A549 (cell line): ENCODE measurements around the gene NTM. TPM values are rescaled to one million over a fixed set of nuclear protein-coding genes. Genes with fewer than 3 reads are reported as not detected.

Experiments
- ATAC-seq, 2 experiments: fragments of 200-7000 bp in 1 of 2; fragments of >200 bp in 1 of 2; cut with Nextera tagmentation in 1 of 2; cut with Tn5 transposase in 1 of 2; 3 replicates each; pipeline versions ENCODE4 v1.8.0 to v1.9.1; 2018 to 2020; ENCODE audit warnings: mild to moderate bottlenecking in 1 of 2, moderate library complexity in 1 of 2
- CTCF ChIA-PET: fragments of 300-600 bp; sonication (Branson Sonifier 250); formaldehyde crosslinking; extraction: SDS; loops from one replicate; lab custom pipeline; 2021; ENCODE audit warnings: antibody characterized with exemption, inconsistent platforms; lab: Yijun Ruan, JAX
- POLR2A ChIA-PET: fragments of 350-600 bp; formaldehyde crosslinking; extraction: SDS; loops from one replicate; lab custom pipeline; 2021; ENCODE audit warnings: antibody characterized with exemption, inconsistent platforms; lab: Yijun Ruan, JAX
- DNase-seq, 2 experiments: peaks; one replicate each; pipeline versions ENCODE4 v3.0.0 to v3.0.0-alpha.2; 2011 to 2016; ENCODE audit warnings: low read depth in 1 of 2, low spot score in 1 of 2
- FAIRE-seq: peaks from 2 replicates; lab custom pipeline; 2011; peaks lifted over from hg19 to GRCh38; lab: Jason Lieb, UNC
- H3K27ac ChIP-seq, 2 experiments: fragments of >200 bp; sonication (Bioruptor Twin); formaldehyde crosslinking; 3 replicates each; pipeline ENCODE4 v1.5.1; 2016 to 2017
- H3K4me1 ChIP-seq: fragments of >200 bp; sonication (Bioruptor Twin); formaldehyde crosslinking; 3 replicates; pipeline ENCODE4 v1.6.1; 2016
- H3K4me2 ChIP-seq: fragments of >200 bp; sonication (Bioruptor Twin); formaldehyde crosslinking; 3 replicates; pipeline ENCODE4 v1.6.1; 2016
- H3K4me3 ChIP-seq: fragments of >200 bp; sonication (Bioruptor Twin); formaldehyde crosslinking; 3 replicates; pipeline ENCODE4 v1.5.1; 2016
- H3K9me3 ChIP-seq: fragments of >200 bp; sonication (Bioruptor Twin); formaldehyde crosslinking; 3 replicates; pipeline ENCODE4 v1.6.1; 2016
- CBX2 ChIP-seq: fragments of 200-600 bp; sonication (generic); IDR thresholded peaks from 2 replicates; pipeline ENCODE4 v1.6.1; 2016; ENCODE audit warnings: low read depth, mild to moderate bottlenecking, borderline replicate concordance
- CBX8 ChIP-seq: fragments of 200-600 bp; sonication (generic); IDR thresholded peaks from 2 replicates; pipeline ENCODE4 v1.6.1; 2016
- CHD2 ChIP-seq: fragments of 150-350 bp; IDR thresholded peaks from 2 replicates; pipeline ENCODE4 v1.6.1; 2014; ENCODE audit warnings: low read length; ENCODE audit not compliant: partially characterized antibody
- FOSL2 ChIP-seq, 2 experiments: fragments of 450-650 bp in 1 of 2; fragments of >200 bp in 1 of 2; sonication (Bioruptor Twin) in 1 of 2; formaldehyde crosslinking; IDR thresholded peaks; 2 replicates each; pipeline versions ENCODE4 v1.5.0 to v1.6.1; 2016 to 2020; ENCODE audit warnings: mild to moderate bottlenecking in 1 of 2, moderate library complexity in 1 of 2
- FOXS1 ChIP-seq: fragments of 250-450 bp; sonication (Bioruptor Pico); IDR thresholded peaks from 2 replicates; pipeline ENCODE4 v1.5.0; 2020; ENCODE audit warnings: mild to moderate bottlenecking, moderate library complexity
- HDAC2 ChIP-seq: fragments of 200-600 bp; sonication (generic); IDR thresholded peaks from 2 replicates; pipeline ENCODE4 v1.6.1; 2016
- HEYL ChIP-seq: fragments of 250-450 bp; sonication (Bioruptor Pico); IDR thresholded peaks from 2 replicates; pipeline ENCODE4 v1.8.0; 2021; ENCODE audit warnings: mild to moderate bottlenecking, moderate library complexity
- HOXA7 ChIP-seq: fragments of 250-450 bp; sonication (Bioruptor Pico); IDR thresholded peaks from 2 replicates; pipeline ENCODE4 v1.5.0; 2020; ENCODE audit warnings: mild to moderate bottlenecking, moderate library complexity
- HOXB13 ChIP-seq: fragments of 250-450 bp; sonication (Bioruptor Pico); IDR thresholded peaks from 2 replicates; pipeline ENCODE4 v1.5.0; 2020; ENCODE audit warnings: low read depth, mild to moderate bottlenecking, moderate library complexity
- HOXB5 ChIP-seq: fragments of 250-450 bp; sonication (Bioruptor Pico); IDR thresholded peaks from 2 replicates; pipeline ENCODE4 v1.5.0; 2020; ENCODE audit warnings: mild to moderate bottlenecking, moderate library complexity
- MAFK ChIP-seq: fragments of 450-650 bp; IDR thresholded peaks from 2 replicates; pipeline ENCODE4 v1.6.1; 2014; ENCODE audit not compliant: partially characterized antibody
- NFE2L2 ChIP-seq: fragments of 150-350 bp; conservative IDR thresholded peaks from 2 replicates; pipeline ENCODE4 v1.6.1; 2014; ENCODE audit warnings: low read length
- POLR2A ChIP-seq: IDR thresholded peaks from 2 replicates; pipeline ENCODE4 v1.6.1; 2012; ENCODE audit warnings: mild to moderate bottlenecking, low read length
- RARB ChIP-seq: fragments of 250-450 bp; sonication (Bioruptor Pico); IDR thresholded peaks from 2 replicates; pipeline ENCODE4 v1.8.0; 2021; ENCODE audit warnings: mild to moderate bottlenecking, moderate library complexity
- TFCP2L1 ChIP-seq: fragments of 250-450 bp; sonication (Bioruptor Pico); IDR thresholded peaks from 2 replicates; pipeline ENCODE4 v1.5.0; 2021; ENCODE audit warnings: mild to moderate bottlenecking
- ZC3H11A ChIP-seq: fragments of 450-650 bp; IDR thresholded peaks from 2 replicates; pipeline ENCODE4 v1.6.1; 2014; ENCODE audit warnings: antibody characterized with exemption, mild to moderate bottlenecking
- ZFP36 ChIP-seq: fragments of 450-650 bp; IDR thresholded peaks from 2 replicates; pipeline ENCODE4 v1.6.1; 2014; ENCODE audit warnings: borderline replicate concordance; ENCODE audit not compliant: partially characterized antibody
- WGBS: methylation state at CpG from one replicate; pipeline ENCODE4 v1.1.6; 2017; ENCODE audit errors: missing lambda C conversion rate; 5-methylcytosine and 5-hydroxymethylcytosine counted together
- polyA plus RNA-seq, 4 experiments: library from polyadenylated mRNA; depleted of rRNA in 3 of 4; stranded (reverse); fragments of >200 nt; fragmentation: RNase III in 1 of 4; extraction: RNeasy Plus Mini Kit Qiagen cat#74134 plus additional on column Dnase treatment in 1 of 4; gene quantifications; 2 replicates in 3 of 4; 3 replicates in 1 of 4; pipeline ENCODE4 v1.2.3, GENCODE V29; 2011 to 2017
- TF ChIP-seq, protein P1 (sequence below): fragments of 450-650 bp; IDR thresholded peaks from 2 replicates; pipeline ENCODE4 v1.6.1; 2014; ENCODE audit warnings: antibody characterized with exemption
- TF ChIP-seq, protein P2 (sequence below): IDR thresholded peaks from 2 replicates; pipeline ENCODE4 v1.6.1; 2012
- TF ChIP-seq, protein P3 (sequence below): IDR thresholded peaks from 2 replicates; pipeline ENCODE4 v1.6.1; 2012
- TF ChIP-seq, protein P4 (sequence below): fragments of >200 bp; sonication (Bioruptor Twin); formaldehyde crosslinking; IDR thresholded peaks from 2 replicates; pipeline ENCODE4 v1.6.1; 2016
- TF ChIP-seq, protein P5 (sequence below): fragments of 250-450 bp; sonication (Bioruptor Pico); IDR thresholded peaks from 2 replicates; pipeline ENCODE4 v1.5.0; 2021; ENCODE audit warnings: mild to moderate bottlenecking, moderate library complexity, borderline replicate concordance
- TF ChIP-seq, protein P6 (sequence below): fragments of 250-450 bp; sonication (Bioruptor Pico); IDR thresholded peaks from 2 replicates; pipeline ENCODE4 v1.5.0; 2020; ENCODE audit warnings: low read depth, mild to moderate bottlenecking, moderate library complexity

NTM gene
- polyA plus RNA-seq, 2 of the 4 experiments (the other 2 are of a cell fraction), result not detected

DNA sequence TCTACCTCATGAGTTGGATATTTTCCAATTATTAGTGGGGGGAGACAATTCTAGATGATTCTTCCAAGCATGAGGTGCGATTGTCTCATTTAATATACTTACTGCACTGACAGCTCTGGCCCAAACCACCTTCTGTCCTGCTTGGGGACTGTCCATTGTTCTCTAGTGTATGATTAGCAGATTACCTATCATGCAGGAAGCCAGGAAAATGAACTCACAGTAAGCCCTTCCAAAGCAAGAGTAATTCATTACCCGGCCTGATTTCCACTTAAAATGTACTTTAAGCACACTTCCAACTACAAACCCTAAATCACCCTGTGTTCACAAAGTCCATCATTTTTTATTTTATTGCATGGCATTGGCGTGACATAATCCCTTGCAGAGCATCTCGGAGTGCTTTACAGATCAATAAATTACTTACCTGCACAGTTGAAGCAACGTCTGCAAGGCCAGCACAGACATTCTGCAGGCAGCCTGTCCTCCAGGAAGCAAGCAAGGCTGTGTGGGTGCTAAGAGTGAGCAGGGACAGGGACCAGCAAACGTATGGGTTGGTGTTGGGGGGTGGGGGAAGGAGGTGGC, 838.2 kb downstream of the NTM start:
- FAIRE-seq, result no peak
- Histone ChIP-seq H3K9me3 (no peaks in the 10 kb centered on the region), H3K4me1 (no peaks in the 10 kb centered on the region), H3K4me3 (no peak overlapping the region), H3K4me2 (no peak overlapping the region)
- no peak for DNase-seq
- CTCF ChIA-PET, result no interaction called here
- ATAC-seq, result no peak
- TF ChIP-seq FOXS1 (CRISPR knock-in tag) (no peak), HEYL (CRISPR knock-in tag) (no peak), ZC3H11A (no peak)
- TF ChIP-seq, protein P1, sequence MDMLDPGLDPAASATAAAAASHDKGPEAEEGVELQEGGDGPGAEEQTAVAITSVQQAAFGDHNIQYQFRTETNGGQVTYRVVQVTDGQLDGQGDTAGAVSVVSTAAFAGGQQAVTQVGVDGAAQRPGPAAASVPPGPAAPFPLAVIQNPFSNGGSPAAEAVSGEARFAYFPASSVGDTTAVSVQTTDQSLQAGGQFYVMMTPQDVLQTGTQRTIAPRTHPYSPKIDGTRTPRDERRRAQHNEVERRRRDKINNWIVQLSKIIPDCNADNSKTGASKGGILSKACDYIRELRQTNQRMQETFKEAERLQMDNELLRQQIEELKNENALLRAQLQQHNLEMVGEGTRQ, result no peak
- TF ChIP-seq, protein P2, sequence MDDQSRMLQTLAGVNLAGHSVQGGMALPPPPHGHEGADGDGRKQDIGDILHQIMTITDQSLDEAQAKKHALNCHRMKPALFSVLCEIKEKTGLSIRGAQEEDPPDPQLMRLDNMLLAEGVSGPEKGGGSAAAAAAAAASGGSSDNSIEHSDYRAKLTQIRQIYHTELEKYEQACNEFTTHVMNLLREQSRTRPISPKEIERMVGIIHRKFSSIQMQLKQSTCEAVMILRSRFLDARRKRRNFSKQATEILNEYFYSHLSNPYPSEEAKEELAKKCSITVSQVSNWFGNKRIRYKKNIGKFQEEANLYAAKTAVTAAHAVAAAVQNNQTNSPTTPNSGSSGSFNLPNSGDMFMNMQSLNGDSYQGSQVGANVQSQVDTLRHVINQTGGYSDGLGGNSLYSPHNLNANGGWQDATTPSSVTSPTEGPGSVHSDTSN, result no peak
- TF ChIP-seq, protein P3, sequence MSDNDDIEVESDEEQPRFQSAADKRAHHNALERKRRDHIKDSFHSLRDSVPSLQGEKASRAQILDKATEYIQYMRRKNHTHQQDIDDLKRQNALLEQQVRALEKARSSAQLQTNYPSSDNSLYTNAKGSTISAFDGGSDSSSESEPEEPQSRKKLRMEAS, result no peak
- TF ChIP-seq, all 56 proteins: peak for 0
- POLR2A ChIA-PET, result no interaction called here
- WGBS, result 3% methylated on average over 5 of the region's 6 CpGs
- H3K27ac ChIP-seq, result no peak overlapping the region

DNA sequence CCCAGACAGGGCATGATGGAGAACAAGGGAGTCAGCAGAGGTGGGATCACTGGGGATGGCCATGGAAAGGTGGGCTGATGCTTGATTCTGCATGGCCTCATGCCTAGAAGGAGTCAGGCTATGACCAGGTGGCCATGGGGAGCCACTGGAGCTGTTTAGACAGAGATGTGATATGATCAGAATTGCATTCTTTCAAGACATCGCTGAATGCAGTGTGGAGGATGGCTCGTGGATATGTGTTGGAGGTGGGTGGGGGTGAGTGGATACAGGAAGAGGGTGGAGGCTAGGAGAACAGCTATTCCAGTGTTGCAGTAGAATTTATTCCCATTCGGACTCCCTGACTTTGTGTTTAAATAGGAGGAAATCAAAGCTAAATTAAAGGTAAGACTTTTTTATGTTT, 841.1 kb downstream of the NTM start:
- no peak for TF ChIP-seq CHD2
- TF ChIP-seq, protein P4, sequence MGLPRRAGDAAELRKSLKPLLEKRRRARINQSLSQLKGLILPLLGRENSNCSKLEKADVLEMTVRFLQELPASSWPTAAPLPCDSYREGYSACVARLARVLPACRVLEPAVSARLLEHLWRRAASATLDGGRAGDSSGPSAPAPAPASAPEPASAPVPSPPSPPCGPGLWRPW, result no peak
- no peak for TF ChIP-seq HDAC2
- no peak for TF ChIP-seq NFE2L2
- TF ChIP-seq ZC3H11A, result no peak
- TF ChIP-seq ZFP36, result no peak
- TF ChIP-seq, protein P5, sequence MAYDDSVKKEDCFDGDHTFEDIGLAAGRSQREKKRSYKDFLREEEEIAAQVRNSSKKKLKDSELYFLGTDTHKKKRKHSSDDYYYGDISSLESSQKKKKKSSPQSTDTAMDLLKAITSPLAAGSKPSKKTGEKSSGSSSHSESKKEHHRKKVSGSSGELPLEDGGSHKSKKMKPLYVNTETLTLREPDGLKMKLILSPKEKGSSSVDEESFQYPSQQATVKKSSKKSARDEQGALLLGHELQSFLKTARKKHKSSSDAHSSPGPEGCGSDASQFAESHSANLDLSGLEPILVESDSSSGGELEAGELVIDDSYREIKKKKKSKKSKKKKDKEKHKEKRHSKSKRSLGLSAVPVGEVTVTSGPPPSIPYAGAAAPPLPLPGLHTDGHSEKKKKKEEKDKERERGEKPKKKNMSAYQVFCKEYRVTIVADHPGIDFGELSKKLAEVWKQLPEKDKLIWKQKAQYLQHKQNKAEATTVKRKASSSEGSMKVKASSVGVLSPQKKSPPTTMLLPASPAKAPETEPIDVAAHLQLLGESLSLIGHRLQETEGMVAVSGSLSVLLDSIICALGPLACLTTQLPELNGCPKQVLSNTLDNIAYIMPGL (CRISPR knock-in tag), result no peak
- no peak for TF ChIP-seq TFCP2L1 (CRISPR knock-in tag)
- no peak for TF ChIP-seq MAFK
- TF ChIP-seq POLR2A, result no peak
- TF ChIP-seq, protein P6, sequence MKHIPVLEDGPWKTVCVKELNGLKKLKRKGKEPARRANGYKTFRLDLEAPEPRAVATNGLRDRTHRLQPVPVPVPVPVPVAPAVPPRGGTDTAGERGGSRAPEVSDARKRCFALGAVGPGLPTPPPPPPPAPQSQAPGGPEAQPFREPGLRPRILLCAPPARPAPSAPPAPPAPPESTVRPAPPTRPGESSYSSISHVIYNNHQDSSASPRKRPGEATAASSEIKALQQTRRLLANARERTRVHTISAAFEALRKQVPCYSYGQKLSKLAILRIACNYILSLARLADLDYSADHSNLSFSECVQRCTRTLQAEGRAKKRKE (CRISPR knock-in tag), result no peak
- no peak for TF ChIP-seq FOSL2 (IDR thresholded peaks at IDR 0.05)
- TF ChIP-seq FOSL2 (CRISPR knock-in tag; IDR thresholded peaks at IDR 0.05), result no peak
- TF ChIP-seq, protein P2, result no peak
- TF ChIP-seq CBX2, result no peak
- TF ChIP-seq, protein P1, result no peak
- no peak for TF ChIP-seq RARB (CRISPR knock-in tag)
- TF ChIP-seq HOXA7 (CRISPR knock-in tag), result no peak
- TF ChIP-seq CBX8, result no peak
- no peak for TF ChIP-seq HOXB5
- no peak for TF ChIP-seq HOXB13

More for the DNA sequence above, 841.1 kb downstream of the NTM start:
- ChIA-PET CTCF (no interaction called here), POLR2A (no interaction called here)
- H3K4me1 ChIP-seq, result no peaks in the 10 kb centered on the region
- no peak overlapping the region for H3K4me2 ChIP-seq
- H3K27ac ChIP-seq, result no peak overlapping the region
- no peaks in the 10 kb centered on the region for H3K9me3 ChIP-seq
- ATAC-seq (no peak), DNase-seq (no peak), FAIRE-seq (no peak)
- 14% methylated on average over 3 of the region's 3 CpGs for WGBS
- H3K4me3 ChIP-seq, result no peak overlapping the region
